Retinal pigment epithelial cell (primary cell): ENCODE measurements around the gene LIX1L.
"Not testable (repeated sequence)": the region's sequence is repeated elsewhere in the genome, so short reads cannot be mapped to it uniquely, and the experiment has no call there.

ENCODE experiments used
- DNase-seq: peaks from one replicate; pipeline ENCODE4 v3.0.0-alpha.2; 2010; ENCODE audit warnings: low read depth
- H3K4me3 ChIP-seq: 2 replicates; pipeline ENCODE4 v1.5.1; 2011; ENCODE audit warnings: mild to moderate bottlenecking, low read length, control low read depth, moderate library complexity
- TF ChIP-seq, protein P1 (sequence below): conservative IDR thresholded peaks from 2 replicates; pipeline ENCODE4 v1.5.1; 2011; ENCODE audit warnings: low read depth, low read length, control low read depth, inconsistent platforms

LIX1L gene

DNA sequence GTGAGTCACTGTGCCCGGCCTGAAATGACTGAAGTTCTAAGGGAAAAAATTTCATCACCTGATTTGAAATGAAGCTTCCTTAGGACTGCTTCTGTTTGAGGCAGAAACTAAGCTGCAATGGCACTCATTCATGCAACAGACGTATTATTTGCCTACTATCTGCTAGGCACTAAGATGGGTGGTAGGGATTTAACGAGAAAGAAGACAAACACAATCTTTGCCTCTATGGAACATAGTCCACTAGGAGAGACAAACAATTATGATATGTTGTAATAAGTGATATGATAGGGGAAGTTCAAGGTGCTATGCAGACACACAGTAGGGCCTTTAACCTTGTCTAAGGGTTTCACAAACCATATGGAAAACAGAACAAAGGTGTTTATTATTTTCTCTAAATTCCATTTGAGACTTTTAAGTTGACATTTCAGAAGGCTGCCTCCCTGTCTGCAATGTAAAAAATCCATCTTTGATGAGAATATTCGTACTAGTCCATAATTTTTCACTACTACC is 11.3 kb downstream of the LIX1L start:
- TF ChIP-seq, protein P1, sequence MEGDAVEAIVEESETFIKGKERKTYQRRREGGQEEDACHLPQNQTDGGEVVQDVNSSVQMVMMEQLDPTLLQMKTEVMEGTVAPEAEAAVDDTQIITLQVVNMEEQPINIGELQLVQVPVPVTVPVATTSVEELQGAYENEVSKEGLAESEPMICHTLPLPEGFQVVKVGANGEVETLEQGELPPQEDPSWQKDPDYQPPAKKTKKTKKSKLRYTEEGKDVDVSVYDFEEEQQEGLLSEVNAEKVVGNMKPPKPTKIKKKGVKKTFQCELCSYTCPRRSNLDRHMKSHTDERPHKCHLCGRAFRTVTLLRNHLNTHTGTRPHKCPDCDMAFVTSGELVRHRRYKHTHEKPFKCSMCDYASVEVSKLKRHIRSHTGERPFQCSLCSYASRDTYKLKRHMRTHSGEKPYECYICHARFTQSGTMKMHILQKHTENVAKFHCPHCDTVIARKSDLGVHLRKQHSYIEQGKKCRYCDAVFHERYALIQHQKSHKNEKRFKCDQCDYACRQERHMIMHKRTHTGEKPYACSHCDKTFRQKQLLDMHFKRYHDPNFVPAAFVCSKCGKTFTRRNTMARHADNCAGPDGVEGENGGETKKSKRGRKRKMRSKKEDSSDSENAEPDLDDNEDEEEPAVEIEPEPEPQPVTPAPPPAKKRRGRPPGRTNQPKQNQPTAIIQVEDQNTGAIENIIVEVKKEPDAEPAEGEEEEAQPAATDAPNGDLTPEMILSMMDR = no peak
- DNase-seq = no peak
- H3K4me3 ChIP-seq = no peak overlapping the region

DNA sequence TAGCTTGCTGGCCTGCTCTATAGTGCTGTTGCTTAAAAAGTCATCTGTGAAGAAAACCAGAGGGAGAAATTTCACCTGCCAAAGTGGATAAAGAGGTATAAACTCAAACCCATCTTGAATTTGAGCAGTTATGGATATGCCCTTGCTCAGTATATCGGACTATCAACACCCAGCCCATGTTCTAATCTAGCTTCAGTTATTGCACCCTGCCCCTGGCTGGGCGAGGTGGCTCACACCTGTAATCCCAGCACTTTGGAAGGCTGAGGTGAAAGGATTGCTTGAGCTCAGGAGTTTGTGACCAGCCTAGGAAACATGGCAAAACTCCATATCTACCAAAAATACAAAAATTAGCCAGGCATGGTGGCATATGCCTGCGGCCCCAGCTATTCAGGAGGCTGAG is 13.3 kb downstream of the LIX1L start:
- no peak for DNase-seq
- TF ChIP-seq, protein P1 = no peak
- H3K4me3 ChIP-seq = no peak overlapping the region

DNA sequence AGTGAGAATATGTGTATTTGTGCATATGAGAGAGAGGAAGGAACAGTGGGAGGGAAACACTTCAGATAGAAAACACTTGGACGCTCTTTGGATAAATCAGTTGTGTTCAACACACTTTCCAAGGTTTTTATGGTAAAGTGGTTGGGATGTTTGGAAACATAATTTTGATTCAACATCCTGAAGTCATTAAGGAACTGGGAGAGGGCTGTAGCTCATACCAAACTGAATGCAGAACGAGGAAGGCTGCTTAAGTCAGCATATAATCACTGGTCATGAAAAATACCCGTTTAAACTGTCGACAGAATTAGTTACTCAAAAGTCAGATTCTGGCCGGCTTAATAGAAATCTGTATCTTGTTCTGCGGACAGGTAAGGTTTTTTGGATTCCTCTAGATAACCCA is 14.9 kb downstream of the LIX1L start:
- TF ChIP-seq, protein P1 = no peak
- no peak for DNase-seq
- no peak overlapping the region for H3K4me3 ChIP-seq

DNA sequence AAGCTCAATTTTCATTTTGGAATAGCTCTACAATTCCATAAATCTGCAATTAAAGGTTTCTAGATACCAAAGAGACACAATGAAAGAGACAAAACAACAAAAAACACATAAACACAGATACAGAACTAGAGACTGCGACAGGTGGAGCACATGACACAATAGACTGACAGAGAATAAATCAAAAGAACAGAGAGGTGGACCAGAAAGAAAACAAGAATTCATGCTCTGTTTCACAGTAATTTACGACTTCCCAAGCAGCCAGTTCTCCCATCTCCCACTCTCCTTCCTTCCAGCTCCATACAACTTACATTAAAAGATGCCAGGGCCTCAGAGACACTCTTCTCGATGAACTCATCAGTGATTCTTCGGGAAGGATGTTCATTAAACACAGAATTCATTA is 15.4 kb downstream of the LIX1L start:
- no peak for DNase-seq
- no peak overlapping the region for H3K4me3 ChIP-seq
- TF ChIP-seq, protein P1 = no peak

DNA sequence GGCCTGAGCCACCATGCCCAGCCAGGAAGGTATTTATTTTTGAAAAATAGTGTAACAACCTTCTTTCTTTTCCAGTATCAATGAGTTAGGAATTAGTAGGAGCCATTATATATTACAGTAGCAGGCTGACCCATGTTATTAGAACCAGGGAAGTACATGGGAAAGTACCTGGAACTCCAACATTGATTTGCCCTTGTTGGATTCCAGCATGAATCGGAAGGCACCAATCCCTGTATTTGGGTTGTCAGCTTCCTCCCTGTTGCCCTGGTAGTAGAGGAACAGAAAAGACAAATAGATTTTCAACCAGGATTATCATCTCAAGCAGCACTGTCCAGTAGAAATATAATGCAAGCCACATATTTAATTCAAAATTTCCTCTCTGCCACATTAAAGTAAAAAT is 20.4 kb downstream of the LIX1L start:
- no peak for DNase-seq
- TF ChIP-seq, protein P1 = no peak
- no peak overlapping the region for H3K4me3 ChIP-seq

DNA sequence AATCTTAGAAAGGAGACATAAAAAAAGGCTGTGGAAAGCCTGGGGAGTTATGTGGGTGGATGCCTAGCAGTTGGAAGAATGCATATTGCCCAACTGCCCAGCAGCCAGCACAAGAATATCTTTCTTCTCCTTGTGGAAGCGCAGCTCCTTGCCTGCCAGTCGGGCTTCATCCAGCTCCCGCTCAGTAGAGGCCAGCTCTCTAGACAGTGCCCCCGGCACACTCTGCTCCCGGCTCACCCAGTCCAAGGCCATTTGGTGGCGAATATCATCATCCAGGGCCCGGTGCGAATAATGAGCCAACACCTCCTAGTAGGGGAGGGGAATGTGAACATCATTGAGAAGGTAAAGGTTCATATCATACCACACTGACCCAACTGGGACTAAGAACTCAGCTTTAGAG is 21.6 kb downstream of the LIX1L start:
- no peak for DNase-seq
- H3K4me3 ChIP-seq = no peak overlapping the region
- TF ChIP-seq, protein P1 = no peak

DNA sequence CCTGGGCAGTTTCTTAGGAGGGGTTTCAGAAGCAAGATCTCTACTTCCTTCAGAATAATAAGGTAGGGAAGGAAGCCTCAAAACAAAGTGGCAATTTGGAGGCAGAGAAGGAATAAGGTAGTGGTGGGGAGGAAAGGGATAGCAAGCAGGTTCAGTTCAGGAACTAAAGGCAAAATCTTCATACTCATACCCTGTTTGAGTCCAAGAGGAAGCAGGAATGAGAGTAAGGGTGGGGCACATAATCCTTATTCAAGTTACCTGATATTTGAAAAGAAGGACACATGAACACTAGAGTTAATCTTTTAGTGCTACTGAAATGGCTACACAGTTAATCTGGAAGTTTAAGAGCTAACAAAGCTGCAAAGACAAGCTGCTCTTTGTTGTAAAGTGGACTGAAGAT is 22.1 kb downstream of the LIX1L start:
- no peak for DNase-seq
- TF ChIP-seq, protein P1 = no peak
- H3K4me3 ChIP-seq = no peak overlapping the region

DNA sequence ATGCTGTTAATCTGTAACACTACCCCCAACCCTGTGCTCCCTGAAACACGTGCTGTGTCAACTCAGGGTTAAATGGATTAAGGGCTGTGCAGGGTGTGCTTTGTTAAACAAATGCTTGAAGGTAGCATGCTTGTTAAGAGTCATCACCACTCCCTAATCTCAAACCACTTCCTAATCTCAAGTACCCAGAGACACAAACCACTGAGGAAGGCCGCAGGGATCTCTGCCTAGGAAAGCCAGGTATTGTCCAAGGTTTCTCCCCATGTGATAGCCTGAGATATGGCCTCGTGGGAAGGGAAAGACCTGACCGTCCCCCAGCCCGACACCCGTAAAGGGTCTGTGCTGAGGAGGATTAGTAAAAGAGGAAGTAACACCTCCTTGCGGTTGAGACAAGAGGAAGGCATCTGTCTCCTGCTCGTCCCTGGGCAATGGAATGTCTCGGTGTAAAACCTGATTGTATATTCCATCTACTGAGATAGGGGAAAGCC is 25.3 kb downstream of the LIX1L start:
- DNase-seq = not testable (repeated sequence)

More for the DNA sequence above, 25.3 kb downstream of the LIX1L start:
- not testable (repeated sequence) for H3K4me3 ChIP-seq
